GM12878 (cell line): Measurements from ENCODE around the gene NISCH.

Experiments used
- ATF7 ChIP-seq: fragments of 450-650 bp; IDR thresholded peaks from 2 replicates; pipeline ENCODE4 v1.6.1; 2016; ENCODE audit warnings: low read depth, mild to moderate bottlenecking
- CHD2 ChIP-seq: IDR thresholded peaks from 2 replicates; pipeline ENCODE4 v1.6.1; 2011; ENCODE audit warnings: low read depth, low read length, improper control_type of control experiment, borderline replicate concordance
- EP300 ChIP-seq, 2 experiments: fragments of 150-350 bp in 1 of 2; IDR thresholded peaks; 2 replicates each; pipeline ENCODE4 v1.6.1; 2011 to 2012; ENCODE audit warnings: low read depth in 2 of 2, low read length in 2 of 2, borderline replicate concordance in 1 of 2, improper control_type of control experiment in 1 of 2, inconsistent platforms in 1 of 2; ENCODE audit not compliant: control insufficient read depth in 1 of 2
- HDAC2 ChIP-seq: fragments of 200-600 bp; sonication (generic); IDR thresholded peaks from 2 replicates; pipeline ENCODE4 v1.6.1; 2017
- JUND ChIP-seq: IDR thresholded peaks from 2 replicates; pipeline ENCODE4 v1.6.1; 2012; ENCODE audit warnings: low read depth, mild to moderate bottlenecking, low read length, improper control_type of control experiment, moderate library complexity
- POLR2A ChIP-seq: IDR thresholded peaks from 2 replicates; pipeline ENCODE4 v1.6.1; 2011; ENCODE audit warnings: low read depth, mild to moderate bottlenecking, low read length
- RFX5 ChIP-seq: IDR thresholded peaks from 2 replicates; pipeline ENCODE4 v1.6.1; 2011; ENCODE audit warnings: low read depth, low read length, improper control_type of control experiment
- SIN3A ChIP-seq: IDR thresholded peaks from 2 replicates; pipeline ENCODE4 v1.6.1; 2012; ENCODE audit warnings: low read depth, low read length, improper control_type of control experiment
- SREBF2 ChIP-seq: IDR thresholded peaks from 2 replicates; pipeline ENCODE4 v1.6.1; 2012; ENCODE audit warnings: mild to moderate bottlenecking, low read length
- TARDBP ChIP-seq: IDR thresholded peaks from 2 replicates; pipeline ENCODE4 v1.6.1; 2016; ENCODE audit warnings: borderline replicate concordance
- TF ChIP-seq, protein P1 (sequence below), 3 experiments: IDR thresholded peaks in 2 of 3; conservative IDR thresholded peaks in 1 of 3; 2 replicates each; pipeline ENCODE4 v1.5.1; 2011; ENCODE audit warnings: low read depth in 3 of 3, low read length in 3 of 3, mild to moderate bottlenecking in 3 of 3, control low read depth in 2 of 3, moderate library complexity in 2 of 3, inconsistent platforms in 1 of 3, mixed read lengths in 1 of 3; ENCODE audit not compliant: control insufficient read depth in 2 of 3, insufficient read depth in 1 of 3; ENCODE audit errors: extremely low read depth in 1 of 3
- TF ChIP-seq, protein P2 (sequence below): fragments of 450-650 bp; IDR thresholded peaks from 2 replicates; pipeline ENCODE4 v1.6.1; 2018; ENCODE audit warnings: borderline replicate concordance, mild to moderate bottlenecking; ENCODE audit not compliant: partially characterized antibody

DNA sequence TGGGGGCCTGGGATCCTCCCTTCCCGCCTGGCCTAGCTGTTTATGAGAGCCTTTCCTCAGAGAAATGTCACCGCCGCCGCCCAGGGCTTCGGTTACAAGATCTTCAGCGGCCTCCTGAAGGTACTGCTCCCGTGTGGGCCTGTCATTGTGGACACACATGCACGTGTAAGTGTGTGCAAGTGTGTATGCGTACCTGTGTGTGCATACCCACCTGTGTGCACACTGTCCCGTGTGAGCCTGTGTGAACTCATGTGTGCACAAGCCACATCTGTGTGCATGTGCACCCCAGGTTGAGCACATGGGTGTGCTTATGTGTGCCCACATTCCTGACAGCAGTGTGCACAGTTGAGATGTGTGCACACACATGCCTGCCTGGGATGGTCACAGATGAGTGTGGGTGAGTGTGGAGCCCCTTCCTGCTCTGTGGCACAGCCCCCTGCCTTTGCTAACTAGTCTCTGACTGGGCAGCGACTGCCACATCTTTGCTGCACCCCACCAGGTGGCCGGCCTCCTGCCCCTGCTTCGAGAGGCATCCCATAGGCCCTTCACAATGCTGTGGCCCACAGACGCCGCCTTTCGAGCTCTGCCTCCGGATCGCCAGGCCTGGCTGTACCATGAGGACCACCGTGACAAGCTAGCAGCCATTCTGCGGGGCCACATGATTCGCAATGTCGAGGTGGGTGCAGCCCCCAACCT lies 64.2 kb downstream of the NISCH start:
- TF ChIP-seq EP300 (IDR thresholded peaks at IDR 0.05; ENCODE audit: borderline replicate concordance in 1 of 2, control insufficient read depth in 1 of 2, low read depth in 2 of 2, low read length in 2 of 2) (no peak), HDAC2 (no peak), ATF7 (no peak), SIN3A (no peak), RFX5 (no peak), CHD2 (no peak), SREBF2 (no peak), TARDBP (no peak), POLR2A (no peak), JUND (no peak)
- TF ChIP-seq, protein P1, sequence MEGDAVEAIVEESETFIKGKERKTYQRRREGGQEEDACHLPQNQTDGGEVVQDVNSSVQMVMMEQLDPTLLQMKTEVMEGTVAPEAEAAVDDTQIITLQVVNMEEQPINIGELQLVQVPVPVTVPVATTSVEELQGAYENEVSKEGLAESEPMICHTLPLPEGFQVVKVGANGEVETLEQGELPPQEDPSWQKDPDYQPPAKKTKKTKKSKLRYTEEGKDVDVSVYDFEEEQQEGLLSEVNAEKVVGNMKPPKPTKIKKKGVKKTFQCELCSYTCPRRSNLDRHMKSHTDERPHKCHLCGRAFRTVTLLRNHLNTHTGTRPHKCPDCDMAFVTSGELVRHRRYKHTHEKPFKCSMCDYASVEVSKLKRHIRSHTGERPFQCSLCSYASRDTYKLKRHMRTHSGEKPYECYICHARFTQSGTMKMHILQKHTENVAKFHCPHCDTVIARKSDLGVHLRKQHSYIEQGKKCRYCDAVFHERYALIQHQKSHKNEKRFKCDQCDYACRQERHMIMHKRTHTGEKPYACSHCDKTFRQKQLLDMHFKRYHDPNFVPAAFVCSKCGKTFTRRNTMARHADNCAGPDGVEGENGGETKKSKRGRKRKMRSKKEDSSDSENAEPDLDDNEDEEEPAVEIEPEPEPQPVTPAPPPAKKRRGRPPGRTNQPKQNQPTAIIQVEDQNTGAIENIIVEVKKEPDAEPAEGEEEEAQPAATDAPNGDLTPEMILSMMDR (IDR thresholded peaks at IDR 0.05 in 2 of 3, conservative IDR thresholded peaks at IDR 0.05 in 1 of 3; ENCODE audit: control insufficient read depth in 2 of 3, extremely low read depth in 1 of 3, insufficient read depth in 1 of 3, low read depth in 3 of 3, low read length in 3 of 3), result no peak
- TF ChIP-seq, protein P2, sequence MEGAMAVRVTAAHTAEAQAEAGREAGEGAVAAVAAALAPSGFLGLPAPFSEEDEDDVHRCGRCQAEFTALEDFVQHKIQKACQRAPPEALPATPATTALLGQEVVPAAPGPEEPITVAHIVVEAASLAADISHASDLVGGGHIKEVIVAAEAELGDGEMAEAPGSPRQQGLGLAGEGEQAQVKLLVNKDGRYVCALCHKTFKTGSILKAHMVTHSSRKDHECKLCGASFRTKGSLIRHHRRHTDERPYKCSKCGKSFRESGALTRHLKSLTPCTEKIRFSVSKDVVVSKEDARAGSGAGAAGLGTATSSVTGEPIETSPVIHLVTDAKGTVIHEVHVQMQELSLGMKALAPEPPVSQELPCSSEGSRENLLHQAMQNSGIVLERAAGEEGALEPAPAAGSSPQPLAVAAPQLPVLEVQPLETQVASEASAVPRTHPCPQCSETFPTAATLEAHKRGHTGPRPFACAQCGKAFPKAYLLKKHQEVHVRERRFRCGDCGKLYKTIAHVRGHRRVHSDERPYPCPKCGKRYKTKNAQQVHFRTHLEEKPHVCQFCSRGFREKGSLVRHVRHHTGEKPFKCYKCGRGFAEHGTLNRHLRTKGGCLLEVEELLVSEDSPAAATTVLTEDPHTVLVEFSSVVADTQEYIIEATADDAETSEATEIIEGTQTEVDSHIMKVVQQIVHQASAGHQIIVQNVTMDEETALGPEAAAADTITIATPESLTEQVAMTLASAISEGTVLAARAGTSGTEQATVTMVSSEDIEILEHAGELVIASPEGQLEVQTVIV, result no peak
